Stimulated activated naive CD4-positive, alpha-beta T cell treated with Interleukin-2 at 50 U/mL for 16 hours (primary cell): ENCODE measurements around the gene PPM1E.
"Not testable (repeated sequence)": the region's sequence is repeated elsewhere in the genome, so short reads cannot be mapped to it uniquely, and the experiment has no call there.

ENCODE experiments used
- DNase-seq: peaks from one replicate; lab custom pipeline; 2025; lab: John Stamatoyannopoulos, UW

Gene PPM1E

GRCh38 chr17:58947824-58948223, 192.2 kb downstream of the PPM1E start:
- no peak for DNase-seq

- DNase-seq: not testable (repeated sequence)
Measured at GRCh38 chr17:58954358-58954757, 198.7 kb downstream of the PPM1E start.

DNA sequence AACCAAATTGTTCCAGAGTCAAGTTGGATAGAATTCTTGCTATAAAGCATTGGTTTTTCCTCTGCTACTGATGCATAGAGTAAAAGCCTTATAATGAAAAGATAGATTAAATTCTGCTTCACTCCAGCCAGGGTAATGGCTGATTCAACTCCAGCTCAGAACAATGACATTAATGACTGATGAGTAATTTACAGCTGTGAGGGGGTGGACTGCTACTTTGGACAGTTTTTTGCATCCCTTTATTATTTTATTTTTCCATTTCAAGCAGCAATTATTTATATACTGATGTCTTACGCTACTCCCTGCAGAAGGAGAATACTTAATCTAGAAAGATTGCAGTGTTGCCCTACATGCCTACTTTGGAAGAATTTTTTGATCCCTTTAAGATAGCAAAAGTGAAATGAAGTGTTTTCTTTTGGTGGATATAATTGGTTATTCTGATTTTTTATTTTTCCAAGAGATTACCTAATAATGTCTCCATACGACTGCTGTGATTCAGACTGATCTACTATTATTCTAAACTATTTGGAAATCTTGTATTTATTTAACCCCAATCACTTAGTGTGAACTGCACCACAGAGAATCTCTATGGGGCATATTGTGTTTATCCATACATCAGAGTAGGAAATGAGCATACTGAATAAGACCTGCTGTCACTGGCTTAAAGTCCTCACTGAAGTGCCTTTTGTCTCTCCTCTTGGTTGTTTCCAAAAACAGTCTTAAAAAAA, 201.5 kb downstream of the PPM1E start:
- DNase-seq: no peak

DNA sequence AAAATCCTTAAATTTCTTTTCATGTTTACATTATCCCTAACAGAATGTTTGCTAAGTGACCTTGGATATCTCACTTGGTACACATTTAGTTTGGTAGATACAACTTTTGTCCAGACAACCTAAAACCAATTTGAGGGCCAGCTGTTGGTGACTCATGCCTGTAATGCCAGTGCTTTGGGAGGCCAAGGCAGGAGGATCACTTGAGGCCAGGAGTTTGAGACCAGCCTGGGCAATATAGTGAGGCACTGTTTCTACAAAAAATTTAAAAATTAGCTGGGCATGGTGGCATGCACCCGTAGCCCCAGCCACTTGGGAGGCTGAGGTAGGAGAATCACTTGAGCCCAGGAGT, 202.0 kb downstream of the PPM1E start:
- DNase-seq: not testable (repeated sequence)

DNA sequence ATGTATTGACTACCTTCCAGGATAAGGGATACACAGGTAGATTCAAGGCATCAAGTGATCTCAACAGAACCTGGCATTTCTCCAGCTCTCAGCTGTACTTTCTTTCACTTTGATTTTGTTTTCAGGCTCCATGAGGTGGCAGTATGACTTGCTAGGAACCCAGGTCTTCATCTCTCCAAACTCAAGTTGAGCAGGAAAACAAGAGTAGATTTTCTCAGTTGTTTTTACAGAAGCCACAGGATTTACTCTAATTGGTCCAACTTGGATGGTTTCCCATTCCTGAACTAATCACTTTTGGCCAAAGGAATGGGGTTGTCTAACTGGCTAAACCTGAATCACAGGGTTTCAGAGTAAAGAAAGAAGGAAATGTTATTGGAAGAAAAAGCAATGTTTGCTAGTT, 204.4 kb downstream of the PPM1E start:
- no peak for DNase-seq

GRCh38 chr17:58965221-58965620, 209.6 kb downstream of the PPM1E start:
- no peak for DNase-seq

- DNase-seq: no peak
Measured at GRCh38 chr17:58966208-58966607, 210.6 kb downstream of the PPM1E start.

DNA sequence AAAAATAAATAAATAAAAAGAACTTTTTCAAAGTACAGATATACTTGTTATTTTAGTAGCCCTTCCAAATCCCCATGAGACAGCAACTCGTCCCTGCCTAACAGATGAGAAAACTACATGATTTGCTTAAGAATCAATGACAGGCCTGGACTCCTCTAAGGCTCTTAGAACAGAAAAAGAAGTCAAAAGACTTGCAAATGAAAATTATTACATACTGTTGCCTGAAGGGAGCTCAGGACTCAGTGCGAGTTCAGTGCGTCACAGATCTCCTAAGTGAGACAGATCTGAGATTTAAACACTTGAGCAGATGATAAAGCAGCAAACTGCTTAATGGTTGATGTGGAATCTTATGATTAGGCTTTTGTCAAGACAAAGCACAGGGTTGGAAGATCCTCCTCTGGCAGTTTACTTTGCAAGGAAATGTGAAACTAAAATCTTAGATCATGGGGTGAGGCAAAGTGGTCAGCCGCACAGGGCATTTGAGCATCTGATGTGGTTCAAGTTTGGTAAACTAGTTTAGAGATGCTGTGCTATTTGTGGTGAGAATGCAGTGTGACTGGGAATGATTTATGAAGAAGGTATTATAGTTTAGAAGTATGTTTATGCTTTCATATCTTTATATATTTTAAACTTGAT, 212.9 kb downstream of the PPM1E start:
- no peak for DNase-seq

- no peak for DNase-seq
Measured at GRCh38 chr17:58969156-58969555, 213.5 kb downstream of the PPM1E start.

DNA sequence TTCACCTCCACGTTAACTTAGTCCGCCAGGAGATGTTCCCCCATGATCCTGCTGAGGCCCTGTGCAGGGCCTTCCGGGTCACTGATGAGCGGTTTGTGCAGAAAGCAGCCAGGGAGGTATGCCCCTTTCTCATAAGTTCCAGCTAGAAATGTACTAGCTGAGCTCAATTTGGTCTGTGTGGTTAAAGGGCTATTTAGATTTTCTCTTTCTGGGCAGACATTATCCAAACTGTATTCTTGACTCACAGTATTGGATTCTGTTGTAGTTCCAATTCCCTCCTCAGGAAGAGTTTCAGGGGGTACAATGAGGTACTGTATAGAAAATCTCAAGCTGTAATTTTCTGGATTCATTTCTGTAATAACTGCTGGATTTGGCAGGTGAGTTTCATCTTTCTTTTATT, 214.0 kb downstream of the PPM1E start:
- DNase-seq: no peak

- DNase-seq: no peak
Measured at GRCh38 chr17:58970609-58971450, 215.2 kb downstream of the PPM1E start.

DNA sequence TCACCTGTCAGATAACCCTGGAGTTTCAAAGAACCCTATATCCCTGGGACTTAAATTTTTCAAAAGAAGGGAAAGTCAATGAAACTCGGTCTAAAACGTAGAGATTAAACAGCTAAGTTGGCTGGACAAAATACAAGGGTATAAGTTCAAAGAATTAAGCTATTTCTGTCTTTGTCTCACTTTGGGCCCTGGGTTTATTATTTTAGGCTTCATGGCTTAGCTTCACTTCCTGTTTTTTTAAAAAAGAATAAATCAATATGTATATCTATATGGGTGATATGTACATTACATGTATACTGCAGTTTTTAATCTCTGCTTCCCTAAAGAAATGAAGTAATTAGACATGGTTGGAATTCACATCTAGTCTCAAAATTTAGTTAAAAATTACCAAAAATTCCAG, 218.7 kb downstream of the PPM1E start:
- DNase-seq: no peak

DNA sequence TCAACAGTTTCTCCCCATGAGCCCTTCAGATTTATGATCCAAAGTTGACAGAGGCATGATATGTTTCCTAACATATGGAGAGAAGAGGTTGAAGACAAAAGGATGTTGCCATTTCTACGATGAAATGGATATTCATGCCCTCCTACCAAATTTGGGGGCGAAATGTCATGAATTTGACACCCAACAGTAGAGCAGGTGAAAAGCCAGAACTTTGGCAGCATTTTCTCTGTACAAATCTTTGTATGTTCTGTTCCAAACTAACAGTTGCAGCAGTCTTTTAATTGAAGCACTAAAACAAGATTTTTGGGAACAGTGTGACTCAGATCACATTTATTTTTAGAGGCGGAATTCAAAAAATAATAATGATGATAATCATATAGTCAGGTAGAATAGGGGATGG, 220.9 kb downstream of the PPM1E start:
- DNase-seq: no peak

GRCh38 chr17:58980706-58981481, 225.2 kb downstream of the PPM1E start:
- DNase-seq: no peak

DNA sequence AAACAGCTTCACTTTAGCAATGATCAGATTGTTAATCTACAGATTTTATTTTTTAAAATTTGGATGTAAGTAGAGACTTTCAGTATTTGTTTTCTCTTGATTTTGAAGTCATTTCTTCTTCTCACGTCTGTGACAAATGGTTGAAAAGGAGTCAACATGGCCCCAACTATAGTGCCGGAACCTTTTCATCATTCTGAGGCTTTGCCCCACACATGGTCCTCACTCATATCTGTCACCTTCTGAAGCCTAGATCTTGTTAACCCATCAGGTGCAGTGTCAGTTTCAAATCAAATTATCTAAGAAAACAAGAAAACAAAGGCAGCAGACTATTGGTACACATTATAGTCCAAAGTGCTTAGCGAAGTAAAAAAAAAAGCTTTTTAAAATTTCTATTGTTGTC, 227.0 kb downstream of the PPM1E start:
- DNase-seq: no peak

- no peak for DNase-seq
Measured at GRCh38 chr17:58985367-58985766, 229.7 kb downstream of the PPM1E start.

GRCh38 chr17:58985971-58986370, 230.3 kb downstream of the PPM1E start:
- no peak for DNase-seq

DNA sequence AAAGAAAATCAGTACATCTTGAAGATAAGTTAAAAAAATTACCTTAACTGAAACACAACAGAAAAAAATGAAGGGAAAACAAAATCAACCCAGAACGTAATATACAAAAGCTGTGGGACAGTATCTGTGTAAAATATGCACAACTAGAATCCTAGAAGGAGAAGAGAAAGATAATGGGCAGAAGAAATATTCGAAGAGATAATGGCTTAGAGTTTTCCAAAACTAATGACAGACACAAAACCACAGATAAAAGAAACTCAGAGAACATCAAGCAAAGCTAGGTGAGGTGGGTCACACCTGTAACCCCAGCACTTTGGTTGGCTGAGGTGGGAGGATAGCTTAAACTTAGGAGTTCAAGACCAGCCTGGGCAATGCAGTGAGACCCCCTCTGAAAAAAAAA, 234.0 kb downstream of the PPM1E start:
- no peak for DNase-seq

DNA sequence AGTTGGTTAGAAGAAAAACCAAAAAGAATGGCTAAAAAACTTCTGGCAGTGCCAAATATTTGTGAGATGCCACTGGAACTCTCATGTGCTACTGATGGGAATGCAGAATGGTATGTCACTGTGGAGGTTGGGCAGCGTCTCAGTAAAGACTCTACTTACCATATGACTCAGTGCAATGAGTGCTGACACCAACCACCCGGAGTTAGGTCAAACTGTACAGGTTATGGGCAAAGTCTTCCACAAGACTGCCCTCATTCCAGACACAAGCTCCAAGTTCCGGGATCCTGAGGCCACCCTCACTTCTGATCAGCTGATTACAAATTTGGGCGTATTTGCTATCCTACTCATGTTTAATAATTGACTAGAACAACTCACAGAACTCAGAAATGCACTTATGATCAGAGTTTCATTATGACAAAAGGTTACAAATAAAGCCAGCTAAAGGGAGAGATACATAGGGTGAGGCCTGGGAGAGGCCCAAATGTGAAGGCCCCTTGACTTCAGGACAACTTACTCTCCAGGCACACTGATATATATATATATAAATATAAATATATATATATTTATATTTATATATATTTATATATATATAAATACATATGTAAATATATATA, 236.2 kb downstream of the PPM1E start:
- DNase-seq: no peak

GRCh38 chr17:58993311-58993710, 237.7 kb downstream of the PPM1E start:
- no peak for DNase-seq

DNA sequence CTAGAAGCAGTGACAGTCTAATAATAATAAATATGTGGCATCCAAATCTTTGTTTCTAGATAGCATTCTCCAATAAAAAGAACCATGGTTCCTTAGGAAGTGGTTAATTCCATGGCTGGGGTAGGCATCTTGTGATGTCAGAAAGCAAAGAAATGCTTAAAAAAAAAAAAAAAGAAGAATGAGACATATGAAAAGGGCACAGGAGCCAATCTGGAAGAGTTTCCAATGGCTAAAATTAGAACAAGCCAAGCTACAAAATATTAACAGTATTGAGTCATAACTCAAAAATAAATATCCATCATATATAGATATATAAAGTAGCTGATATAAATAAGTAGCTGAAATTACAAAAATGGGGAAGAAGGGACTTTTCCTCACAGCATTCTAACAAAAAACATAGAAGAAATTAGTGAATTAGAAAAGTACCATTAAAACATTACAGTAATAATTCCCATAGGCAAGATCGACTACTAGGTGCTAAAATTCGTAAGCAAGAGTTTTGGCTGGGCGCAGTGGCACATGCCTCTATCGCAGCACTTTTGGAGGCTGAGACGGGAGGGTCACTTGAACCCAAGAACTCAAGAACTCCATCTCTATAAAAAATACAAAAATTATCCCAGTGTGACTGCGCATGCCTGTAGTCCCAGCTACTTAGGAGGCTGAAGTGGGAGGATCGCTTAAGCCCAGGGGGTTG, 239.7 kb downstream of the PPM1E start:
- DNase-seq: no peak
